ENCODE data around the gene PPFIA1.
"Not testable (repeated sequence)": the region's sequence is repeated elsewhere in the genome, so short reads cannot be mapped to it uniquely, and the experiment has no call there.

The PPFIA1 gene

DNA sequence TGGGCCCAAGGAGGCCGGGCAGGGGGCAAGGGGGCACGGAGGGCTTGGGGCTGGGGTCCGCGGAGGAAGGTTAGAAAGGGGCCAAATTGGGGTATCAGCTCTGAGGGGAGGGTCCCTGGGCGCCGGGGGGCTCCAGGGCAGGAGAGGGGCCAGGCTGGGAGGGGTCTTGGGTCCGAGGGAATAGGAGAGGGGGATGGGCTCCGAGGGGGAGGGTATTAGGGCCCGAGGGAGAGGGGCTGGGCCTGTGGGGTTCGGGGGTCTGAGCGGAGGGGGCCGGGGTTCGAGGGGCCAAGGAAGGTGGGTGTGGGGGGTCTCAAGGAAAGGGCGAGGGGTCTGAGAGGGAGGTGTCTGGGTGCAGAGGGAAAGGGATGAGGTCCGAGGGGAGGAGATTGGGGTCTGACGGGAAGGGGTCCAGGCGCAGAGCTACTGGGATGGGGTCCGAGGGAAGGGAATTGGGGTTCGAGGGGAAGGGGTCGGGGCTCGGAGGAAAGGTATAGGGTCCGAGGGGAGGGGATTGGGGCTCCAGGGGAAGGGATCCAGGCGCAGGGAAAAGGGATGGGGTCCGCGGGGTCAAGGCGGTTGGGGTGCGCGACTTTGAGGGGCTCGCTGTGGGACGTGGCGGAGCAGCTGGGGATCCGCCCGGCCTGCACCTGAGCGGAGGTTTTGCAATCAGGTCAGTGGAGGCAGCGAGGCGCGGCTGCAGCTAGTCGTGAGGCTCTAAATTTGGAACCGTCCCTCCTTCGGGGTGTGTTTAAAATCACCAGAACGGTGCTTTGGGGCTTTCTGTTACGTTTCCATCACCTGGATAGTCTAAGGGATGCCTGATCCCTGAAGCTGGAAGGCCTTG, 128.6 kb downstream of the PPFIA1 start:
- DNase-seq: no peak

DNA sequence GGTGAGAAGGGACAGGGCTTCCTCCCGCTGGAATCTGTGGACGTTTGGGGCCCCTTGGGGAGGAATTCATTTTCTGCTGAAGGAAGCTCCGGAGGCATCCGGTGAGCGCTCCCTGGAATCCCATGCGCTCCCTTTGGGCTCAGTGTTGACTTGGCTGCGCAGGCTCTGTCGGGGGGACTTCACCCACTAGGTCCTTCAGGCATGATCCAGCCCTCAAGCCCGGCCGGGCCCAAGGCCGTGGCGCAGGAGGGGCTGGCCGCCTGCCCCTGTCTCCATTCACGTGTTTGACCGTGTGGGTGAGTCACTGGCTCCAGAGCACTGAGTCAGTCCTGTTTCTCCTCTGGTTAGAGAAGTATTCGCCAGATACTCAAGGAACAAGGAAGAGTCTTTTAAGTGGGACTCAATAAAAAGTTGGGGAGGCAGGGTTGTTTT, 129.2 kb downstream of the PPFIA1 start:
- DNase-seq: no peak

DNA sequence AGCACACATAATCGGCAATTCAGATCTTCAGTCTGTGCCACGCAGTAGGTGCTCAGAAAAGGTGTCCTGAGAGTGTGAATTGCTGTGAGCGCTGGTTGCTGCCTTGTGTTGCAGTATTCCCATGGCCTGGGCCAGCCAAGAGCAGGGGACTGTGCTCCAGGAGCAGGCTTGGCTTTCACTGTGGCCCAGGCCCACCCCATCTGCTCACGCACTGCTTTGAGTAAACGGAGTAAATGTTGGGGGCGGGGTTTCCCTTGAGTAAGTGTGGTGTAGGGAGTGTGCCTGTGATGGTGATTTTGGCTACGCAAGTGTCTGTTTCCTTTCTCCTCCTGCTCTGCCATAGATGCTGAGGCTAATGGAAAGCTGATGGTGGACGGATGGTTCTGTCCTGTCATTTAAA, 130.2 kb downstream of the PPFIA1 start:
- DNase-seq: no peak

DNA sequence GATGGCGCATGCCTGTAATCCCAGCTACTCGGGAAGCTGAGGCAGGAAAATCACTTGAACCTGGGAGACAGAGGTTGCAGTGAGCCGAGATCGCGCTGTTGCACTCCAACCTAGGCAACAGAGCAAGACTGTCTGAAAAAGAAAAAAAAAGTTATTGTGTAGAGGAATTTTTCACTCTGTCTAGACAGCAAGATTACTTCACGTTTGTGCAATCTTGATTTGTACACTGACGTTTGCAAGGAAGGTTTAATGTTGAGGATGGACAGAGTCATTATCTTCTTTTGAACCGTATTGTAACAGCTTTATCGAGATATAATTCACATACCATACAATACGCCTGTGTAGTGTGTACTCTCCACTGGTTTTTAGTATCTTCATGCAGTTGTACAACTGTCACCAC, 131.5 kb downstream of the PPFIA1 start:
- DNase-seq: no peak

DNA sequence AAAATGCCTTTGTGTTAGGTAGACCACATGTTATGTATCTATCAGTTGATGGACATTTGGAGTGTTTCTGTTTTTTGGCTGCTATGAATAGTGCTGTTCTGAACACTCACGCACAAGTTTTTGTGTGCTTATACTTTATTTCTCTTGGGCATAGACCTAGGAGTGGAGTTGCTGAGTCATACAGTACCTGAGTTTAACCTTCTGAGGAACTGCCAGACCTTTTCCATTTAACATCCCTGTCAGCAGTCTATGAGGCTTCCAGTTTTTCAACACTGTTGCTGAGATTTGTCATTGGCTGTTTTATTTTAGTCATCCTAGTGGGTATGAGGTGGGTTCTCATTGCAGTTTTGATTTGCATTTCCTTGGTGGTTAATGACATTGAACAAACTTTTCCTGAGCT, 132.2 kb downstream of the PPFIA1 start:
- DNase-seq: no peak

DNA sequence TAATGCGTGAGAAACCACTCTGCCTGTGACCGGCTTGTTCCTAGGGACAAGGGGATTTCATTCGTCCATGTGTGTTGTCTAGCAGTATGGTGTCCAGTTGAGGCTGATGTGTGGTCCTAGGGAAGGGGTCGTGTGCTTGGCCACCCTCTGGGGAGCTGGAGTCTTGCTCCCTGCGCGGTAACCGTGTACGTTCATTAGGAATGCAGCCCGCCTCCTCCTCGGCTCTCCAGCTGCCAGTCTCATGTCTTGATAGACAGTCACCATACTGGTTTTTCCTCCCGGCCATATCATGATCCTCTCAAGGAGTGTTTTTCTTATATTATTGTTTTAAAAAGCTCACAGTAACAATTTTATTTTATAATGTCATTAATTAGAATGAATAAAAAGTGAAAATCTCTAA, 133.8 kb downstream of the PPFIA1 start:
- DNase-seq: no peak

DNA sequence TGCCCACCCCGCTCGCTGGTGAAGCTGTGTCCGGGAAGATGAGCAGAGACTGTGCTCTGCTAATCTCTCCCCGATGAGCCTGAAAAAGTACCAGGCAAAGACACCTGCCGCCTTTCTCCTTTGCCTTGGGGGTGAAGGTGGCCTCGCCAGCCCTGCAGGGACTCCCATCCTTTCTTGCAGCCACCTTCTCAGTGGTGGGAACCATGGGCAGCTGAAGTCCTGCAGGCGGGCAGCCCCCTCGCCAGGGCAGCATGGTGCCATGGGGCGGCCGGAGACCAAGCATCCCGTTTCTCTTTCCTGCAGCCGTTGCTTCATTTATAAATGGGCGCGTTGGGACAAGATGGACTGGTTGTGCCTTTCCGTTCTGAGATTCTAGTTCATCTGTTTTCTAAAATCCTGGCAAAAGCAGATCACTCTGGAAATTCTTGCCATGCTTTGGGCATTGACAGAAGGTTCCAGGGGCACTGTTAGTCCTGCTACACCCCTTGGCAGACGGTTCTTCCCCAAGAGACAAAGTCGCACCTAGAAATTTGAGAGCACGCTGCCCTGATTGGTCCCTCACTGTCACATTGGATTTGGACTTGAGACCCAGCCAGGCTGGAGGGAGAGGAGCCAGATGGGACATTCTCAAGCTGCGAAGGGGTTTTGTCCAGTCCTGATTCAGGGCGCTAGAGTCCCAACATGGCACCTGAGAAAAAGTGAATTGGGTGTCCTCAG, 135.3 kb downstream of the PPFIA1 start:
- DNase-seq: no peak

DNA sequence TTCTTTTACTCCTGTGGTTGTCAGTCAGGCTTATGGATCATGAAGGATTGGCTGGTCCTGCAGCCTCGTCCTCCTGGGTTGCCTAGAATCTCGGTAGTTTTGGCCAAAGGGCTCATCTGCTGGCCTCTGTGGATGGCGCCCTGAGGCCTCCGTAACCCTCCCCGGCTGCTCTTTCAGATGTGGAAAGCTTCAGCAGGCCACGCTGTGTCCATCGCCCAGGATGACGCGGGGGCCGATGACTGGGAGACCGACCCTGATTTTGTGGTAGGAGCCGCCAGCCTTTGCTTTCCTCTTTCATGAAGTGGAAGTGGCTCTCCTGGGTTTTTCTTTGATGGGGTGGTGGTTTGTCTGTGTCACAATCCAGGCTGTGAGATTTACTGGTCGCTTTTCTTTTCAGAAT, 136.6 kb downstream of the PPFIA1 start:
- DNase-seq: no peak

DNA sequence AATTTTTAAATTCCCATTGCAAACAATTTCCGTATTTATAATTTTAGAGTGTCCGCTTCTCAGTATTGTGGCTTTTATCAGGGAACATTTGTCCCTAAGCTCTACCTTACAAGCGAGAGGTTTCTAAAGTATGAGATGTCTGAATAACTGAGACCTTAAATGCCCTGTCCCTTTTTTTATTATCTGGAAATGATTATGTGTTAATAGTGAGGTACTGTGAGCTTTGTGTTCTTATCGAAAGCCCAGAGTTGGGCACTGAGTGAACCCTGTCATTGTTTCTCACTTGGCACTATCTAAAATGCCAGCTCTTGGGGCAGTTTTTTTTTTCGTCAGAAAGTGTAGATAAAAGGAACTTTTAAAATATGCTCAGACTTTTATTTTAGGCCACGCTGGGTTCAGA, 137.3 kb downstream of the PPFIA1 start:
- DNase-seq: no peak

DNA sequence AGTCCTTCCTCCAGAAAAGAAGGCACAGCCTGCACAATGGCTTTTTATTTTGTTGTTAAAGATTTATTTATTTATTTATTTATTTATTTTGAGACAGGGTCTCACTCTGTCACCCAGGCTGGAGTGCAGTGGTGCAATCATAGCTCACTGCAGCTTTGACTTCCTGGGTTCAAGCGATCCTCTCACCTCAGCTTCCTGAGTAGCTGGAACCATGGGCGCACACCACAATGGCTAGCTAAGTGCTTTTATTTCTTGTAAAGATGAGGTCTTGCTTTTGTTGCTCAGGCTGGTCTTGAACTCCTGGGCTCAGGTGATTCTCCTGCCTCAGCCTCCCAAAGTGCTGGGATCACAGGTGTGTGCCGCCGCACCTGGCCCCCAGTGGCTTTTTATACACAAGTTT, 137.8 kb downstream of the PPFIA1 start:
- DNase-seq: not testable (repeated sequence)

DNA sequence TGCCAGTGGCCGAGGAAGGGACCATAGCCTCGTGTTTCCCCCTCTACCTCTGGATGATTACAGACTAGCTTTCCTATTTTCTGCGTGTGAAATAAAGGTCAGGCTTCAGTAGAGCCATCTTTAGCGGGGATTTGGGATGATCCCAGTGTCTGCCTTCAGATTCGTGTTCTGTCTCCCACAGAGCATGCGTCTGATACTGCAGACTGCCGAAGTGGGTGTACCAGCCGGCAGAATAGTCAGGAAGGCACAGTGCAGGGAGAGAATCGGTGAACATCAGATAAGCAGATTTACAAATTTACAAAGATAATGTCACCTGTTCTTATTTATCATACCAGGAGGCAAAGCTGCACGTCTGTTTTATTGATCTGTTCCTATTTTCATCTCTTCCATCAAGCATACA, 138.9 kb downstream of the PPFIA1 start:
- DNase-seq: no peak

DNA sequence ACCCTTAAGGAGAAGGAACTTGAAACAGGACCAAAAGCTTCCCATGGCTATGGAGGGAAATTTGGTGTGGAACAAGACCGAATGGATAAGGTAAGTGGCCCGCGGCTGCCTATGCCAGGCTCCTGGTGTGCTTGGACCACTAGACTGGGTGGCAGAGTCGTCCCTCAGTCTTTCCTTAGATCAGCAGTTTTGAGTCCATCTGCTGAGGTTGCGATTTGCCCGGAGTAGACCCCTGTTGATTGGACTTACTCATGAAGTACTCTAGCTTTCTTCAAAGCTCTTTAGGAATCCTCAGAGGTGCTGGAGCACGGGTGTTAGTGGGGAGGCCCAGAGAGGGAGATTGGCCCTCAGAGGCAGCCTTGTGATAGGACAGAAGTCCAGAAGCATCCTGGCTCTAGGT, 139.4 kb downstream of the PPFIA1 start:
- DNase-seq: no peak

DNA sequence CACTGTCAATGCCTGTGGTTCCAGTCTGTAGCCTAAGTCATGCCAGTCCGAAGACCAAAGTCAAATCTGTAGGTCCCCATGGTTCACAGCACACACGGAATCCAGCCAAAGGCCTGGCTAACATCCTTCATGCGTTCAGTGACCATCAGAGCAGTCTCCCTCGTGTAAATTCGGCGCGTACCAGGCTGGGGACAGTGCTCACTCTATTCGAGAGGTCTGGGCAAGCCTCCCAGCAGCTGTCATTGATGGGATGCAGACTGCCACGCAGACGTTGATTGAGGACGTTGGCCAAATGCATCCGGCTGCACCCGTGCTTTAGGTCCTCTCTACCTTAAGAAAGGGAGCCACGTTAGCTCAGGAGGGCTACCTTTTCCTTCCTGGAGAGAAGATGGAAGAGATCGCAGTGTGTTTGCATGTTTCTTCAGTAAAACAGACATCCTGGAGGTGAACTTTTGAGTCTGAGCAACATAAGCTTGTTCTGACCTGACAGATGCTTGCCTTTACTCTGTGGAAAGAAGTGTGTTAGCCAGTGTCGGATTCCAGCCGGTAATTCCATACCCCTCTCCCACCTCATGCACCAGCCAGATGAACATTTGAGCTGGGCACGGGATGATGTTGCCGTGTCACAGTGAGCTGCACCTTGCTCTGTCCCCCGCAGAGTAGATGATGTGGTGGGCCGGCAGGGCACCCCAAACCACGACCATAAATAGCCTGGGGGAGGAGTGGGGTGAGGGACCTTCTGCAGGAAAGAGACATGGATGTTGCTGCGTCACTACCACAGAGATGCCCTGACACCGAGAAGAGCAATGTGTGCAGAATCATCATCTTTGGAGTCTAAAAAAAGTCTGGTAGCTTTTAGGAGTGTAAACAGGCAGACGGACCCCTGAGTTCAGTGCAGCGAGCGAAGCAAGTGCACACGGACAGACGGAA, 140.1 kb downstream of the PPFIA1 start:
- DNase-seq: no peak

DNA sequence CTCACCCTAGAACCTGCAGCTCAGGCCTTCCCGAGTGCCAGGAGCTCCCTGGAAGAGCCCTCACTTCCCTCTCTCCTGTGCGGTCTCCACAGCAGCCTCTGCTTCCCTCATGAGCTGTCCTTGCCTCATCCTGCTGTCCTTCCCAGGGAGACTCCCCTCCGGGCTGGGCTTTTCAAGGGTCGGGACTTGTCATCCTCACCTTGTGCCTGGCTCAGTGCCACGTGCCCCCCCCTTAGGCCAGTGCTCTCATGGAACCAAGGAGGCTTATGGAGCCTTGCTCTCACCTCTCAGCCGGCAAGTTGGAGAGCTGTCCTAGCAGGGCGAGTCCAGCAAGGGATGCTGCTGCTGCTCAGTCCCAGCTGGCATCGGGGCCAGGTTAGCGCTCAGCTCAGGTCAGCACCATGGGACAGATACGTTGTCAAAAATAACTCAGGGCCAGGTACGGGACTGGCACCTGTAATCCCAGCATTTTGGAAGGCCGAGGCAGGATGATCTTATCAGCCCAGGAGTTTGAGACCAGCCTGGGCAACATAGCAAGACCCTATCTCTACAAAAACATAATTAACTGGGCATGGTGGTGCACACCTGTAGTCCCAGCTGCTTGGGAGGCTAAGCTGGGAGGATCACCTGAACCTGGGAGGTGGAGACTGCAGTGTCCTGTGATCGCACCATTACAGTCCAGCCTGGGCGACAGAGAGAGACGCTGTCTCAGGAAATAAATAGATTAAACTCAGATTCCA, 141.4 kb downstream of the PPFIA1 start:
- no peak for DNase-seq

DNA sequence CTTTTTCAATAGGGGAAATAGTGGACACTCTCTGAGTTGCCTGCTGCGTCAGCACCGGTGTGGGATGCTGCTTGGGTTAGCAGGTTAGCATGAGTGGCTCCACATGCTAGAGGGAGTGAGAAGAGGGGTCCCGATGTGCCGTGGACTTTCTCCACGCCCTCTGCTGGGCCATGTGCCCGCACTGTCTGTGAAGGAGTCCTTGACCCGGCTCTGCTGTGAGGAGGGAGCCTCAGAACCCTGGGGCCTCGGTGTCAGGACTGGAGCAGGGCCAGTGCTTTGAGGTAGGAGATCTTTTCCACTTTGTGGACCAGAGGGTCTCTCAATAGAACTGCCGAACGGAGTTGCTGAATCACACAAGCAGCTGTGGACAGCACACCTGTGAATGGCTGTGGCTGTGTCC, 142.7 kb downstream of the PPFIA1 start:
- DNase-seq: no peak

DNA sequence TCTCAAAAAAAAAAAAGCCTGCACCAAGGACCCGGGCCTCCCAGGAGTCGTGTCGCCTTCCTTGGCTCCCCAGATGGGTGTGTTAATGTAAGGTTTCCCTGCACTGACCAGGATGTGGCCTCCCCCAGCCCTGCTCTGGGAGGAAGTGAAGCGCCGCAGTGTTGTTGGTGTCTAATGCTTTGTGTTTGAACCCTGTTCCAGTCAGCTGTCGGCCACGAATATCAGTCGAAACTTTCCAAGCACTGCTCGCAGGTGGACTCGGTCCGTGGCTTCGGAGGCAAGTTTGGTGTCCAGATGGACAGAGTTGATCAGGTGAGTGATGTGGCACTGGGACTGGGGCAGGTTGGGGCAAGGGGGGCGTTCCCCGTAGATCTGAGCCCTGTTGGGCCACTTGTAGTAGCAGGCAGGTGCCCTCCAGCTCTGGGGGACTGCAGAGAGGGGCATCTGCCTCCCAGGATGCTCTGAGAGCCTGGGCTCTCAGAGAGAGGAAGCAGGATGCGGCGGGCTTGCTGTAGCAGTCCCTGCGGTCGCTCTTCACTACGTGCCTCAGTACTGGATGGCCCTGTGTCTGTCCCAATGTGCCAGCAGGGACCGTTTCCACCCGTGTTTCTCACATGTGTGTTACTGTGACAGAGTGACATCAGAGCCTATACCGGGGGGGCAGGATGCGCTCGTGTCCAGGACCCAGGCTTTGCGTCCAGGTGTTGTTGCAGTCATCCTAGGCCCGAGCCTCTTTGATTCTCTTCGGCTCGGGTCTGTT, 144.0 kb downstream of the PPFIA1 start:
- no peak for DNase-seq

DNA sequence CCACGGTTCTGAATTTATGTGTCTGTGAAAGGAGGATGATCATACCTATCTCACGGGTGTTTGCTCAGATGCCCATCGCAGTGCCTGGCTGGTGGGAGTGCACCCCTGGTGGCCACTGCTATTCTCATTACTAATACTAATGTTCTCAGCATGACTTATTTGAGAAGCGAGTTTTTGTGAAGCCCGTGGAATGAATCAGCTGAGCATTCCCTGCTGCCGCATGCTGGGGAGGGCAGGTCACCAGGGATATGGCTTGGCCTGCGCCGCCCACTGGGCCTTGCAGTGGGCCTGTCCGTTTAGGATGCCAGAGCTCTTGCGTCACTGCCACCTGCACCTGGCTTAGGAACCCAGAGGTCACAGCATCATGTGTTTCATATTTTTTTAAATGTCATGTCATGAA, 144.7 kb downstream of the PPFIA1 start:
- DNase-seq: no peak

DNA sequence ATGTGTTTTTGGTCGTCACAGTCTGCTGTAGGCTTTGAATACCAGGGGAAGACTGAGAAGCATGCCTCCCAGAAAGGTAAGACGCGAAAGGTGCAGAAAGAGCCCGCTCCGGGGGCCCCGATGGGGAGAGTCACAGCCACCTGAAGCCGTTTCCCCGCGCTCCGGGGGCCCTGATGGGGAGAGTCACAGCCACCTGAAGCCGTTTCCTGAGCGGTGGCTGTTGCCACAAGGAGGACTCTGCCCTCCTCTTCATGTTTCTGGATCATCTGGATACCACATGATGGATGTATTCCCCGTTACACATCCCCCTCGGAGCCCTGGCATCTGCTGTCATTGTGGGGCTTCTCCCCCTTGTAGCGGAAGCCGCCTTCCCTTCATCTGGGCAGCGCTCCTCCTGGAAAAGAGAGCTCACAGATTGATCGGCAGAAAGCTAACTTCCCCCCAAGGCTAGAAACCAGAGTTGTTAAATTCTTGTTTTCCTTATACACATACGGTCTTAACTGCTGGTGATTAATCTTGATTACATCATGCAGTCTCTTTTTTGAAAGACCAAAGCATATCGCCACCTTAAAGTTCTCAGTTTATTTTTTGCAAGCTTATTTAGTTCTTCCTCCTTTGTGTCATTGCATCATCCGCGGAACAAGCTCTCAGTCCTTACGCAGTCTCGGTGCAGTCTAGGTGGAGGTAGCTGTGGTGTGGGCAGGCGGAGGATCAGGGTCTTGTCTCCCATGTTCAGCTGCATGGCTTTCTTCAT, 145.3 kb downstream of the PPFIA1 start:
- DNase-seq: no peak

DNA sequence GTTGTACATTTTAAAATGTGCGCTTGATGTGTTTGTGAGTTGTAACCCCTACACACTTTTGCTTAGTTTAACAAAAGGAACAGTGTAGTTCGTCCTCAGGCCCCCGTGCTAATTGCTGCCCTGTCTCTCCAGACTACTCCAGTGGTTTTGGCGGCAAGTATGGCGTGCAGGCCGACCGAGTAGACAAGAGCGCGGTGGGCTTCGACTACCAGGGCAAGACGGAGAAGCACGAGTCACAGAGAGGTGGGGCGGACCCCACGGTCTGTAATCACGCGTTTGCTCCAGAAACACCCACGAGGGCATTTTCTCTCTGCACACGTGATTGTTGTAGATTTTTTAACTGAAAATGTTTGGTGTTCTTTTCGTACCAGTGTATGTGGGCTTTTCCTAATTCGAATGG, 146.4 kb downstream of the PPFIA1 start:
- DNase-seq: no peak

DNA sequence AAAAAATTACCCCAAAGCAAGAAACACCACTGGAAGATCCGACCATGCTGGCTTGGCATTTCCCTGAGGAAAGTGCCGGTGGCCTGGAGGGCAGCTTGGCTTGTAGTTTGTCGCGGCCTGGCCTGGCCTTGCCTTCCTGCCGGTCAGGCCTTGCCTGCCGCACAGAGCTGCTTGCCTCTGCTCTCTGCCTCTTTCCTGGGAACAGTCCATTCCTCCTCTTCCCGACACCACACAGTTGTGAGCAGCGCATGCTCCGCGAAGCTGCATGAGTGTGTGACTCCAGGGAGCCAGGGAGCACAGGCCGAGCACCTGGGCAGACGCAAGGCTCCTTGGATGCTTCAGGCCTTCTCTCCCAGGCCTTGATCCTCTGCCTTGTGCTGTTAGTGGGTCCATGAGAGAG, 147.6 kb downstream of the PPFIA1 start:
- no peak for DNase-seq

All from NCI-H2227 treated with DMSO at 0.1 percent for 48 hours (cell line).